Spleen (tissue), 11 donors: ENCODE data around the gene SLC22A7. TPM values are rescaled to one million over a fixed set of nuclear protein-coding genes. Genes with fewer than 3 reads are reported as not detected.
A peak's percentile ranks its signal among the peaks of the same experiment; 100 is the strongest.

Experiments
- DNase-seq: peaks from one replicate; pipeline ENCODE4 v3.0.0-alpha.2; 2020
- H3K27ac ChIP-seq, 8 donors: fragments of 200-600 bp; sonication (generic) in 7 of 8; 1 replicate in 4 of 8; 2 replicates in 4 of 8; pipeline versions ENCODE4 v1.5.0 to v1.8.0; 2016 to 2021; ENCODE audit warnings: inconsistent platforms in 4 of 8, mild to moderate bottlenecking in 4 of 8, moderate library complexity in 1 of 8
- H3K27me3 ChIP-seq, 7 donors: fragments of 200-600 bp; sonication (generic) in 6 of 7; replicated peaks in 1 of 7; 1 replicate in 4 of 7; 2 replicates in 3 of 7; pipeline versions ENCODE4 v1.5.0 to v1.8.0; 2016 to 2021; ENCODE audit warnings: inconsistent platforms in 3 of 7, mild to moderate bottlenecking in 1 of 7
- H3K36me3 ChIP-seq, 6 donors: fragments of 200-600 bp; sonication (generic) in 5 of 6; 1 replicate in 4 of 6; 2 replicates in 2 of 6; pipeline versions ENCODE4 v1.5.0 to v1.8.0; 2016 to 2021; ENCODE audit warnings: inconsistent platforms in 2 of 6
- H3K4me1 ChIP-seq, 6 donors: fragments of 200-600 bp; sonication (generic) in 5 of 6; 1 replicate in 3 of 6; 2 replicates in 3 of 6; pipeline versions ENCODE4 v1.5.0 to v1.8.0; 2016 to 2021; ENCODE audit warnings: inconsistent platforms in 3 of 6
- H3K4me3 ChIP-seq, 8 donors: fragments of 200-600 bp; sonication (generic) in 7 of 8; 1 replicate in 4 of 8; 2 replicates in 4 of 8; pipeline versions ENCODE4 v1.5.0 to v1.8.0; 2016 to 2021; ENCODE audit warnings: inconsistent platforms in 4 of 8, mild to moderate bottlenecking in 4 of 8, moderate library complexity in 2 of 8
- H3K9me3 ChIP-seq, 8 donors: fragments of 200-600 bp; sonication (generic) in 7 of 8; 1 replicate in 4 of 8; 2 replicates in 4 of 8; pipeline versions ENCODE4 v1.5.0 to v1.8.0; 2016 to 2021; ENCODE audit warnings: inconsistent platforms in 4 of 8
- POLR2A ChIP-seq, 3 donors: fragments of 450-650 bp; IDR thresholded peaks; one replicate each; pipeline ENCODE4 v1.5.1; 2017; ENCODE audit warnings: antibody characterized with exemption in 3 of 3, mild to moderate bottlenecking in 1 of 3
- POLR2AphosphoS5 ChIP-seq, 3 donors: sonication (generic); formaldehyde crosslinking; IDR thresholded peaks; one replicate each; pipeline ENCODE4 v1.5.1; 2017; ENCODE audit warnings: antibody characterized with exemption in 3 of 3
- WGBS, 5 donors: extraction: QIAGEN DNeasy Blood & Tissue Kit in 3 of 5; methylation state at CpG; one replicate each; pipeline versions ENCODE4 v1.1.5 to v1.1.7; 2013 to 2018; 5-methylcytosine and 5-hydroxymethylcytosine counted together
- intact Hi-C: fragments of 100-400 bp; cut with DNase I; formaldehyde crosslinking; loops from one replicate; pipeline ENCODE4 v1.15.0; 2023; ENCODE audit warnings: low total_unique reads
- polyA plus RNA-seq, 3 donors: library from polyadenylated mRNA; stranded (reverse); fragments of 200-250 nt; gene quantifications; one replicate each; pipeline ENCODE4 v1.2.1, GENCODE V29; 2013
- total RNA-seq, 7 donors: library from RNA; depleted of rRNA in 3 of 7; stranded (reverse); fragments of >200 nt in 3 of 7; fragmentation: NEBNext Ultra II Directional in 4 of 7; extraction: Animal tissue kit (Norgen Biotek cat#: 25700) in 4 of 7; gene quantifications; one replicate each; pipeline versions ENCODE4 v1.1.0 to v1.2.1, GENCODE V29; 2016 to 2021
- TF ChIP-seq, protein P1 (sequence below), 11 experiments: fragments of 200-600 bp in 7 of 11; fragments of 450-650 bp in 4 of 11; sonication (generic) in 4 of 11; IDR thresholded peaks in 8 of 11; conservative IDR thresholded peaks in 3 of 11; 1 replicate in 7 of 11; 2 replicates in 4 of 11; pipeline versions ENCODE4 v1.4.0 to v1.8.0; 2016 to 2021; ENCODE audit warnings: antibody characterized with exemption in 11 of 11, inconsistent platforms in 4 of 11, mild to moderate bottlenecking in 1 of 11
- donor health status: healthy with polysubstance abuse.
- donor health status: DM: no; HTN: no; CAD: no; lungs with moderate emphysema.
- donor health status: DM: no; HTN: no; CAD: no.
- donor health status: Bipolar disorder and iron deficiency.
- donor health status: healthy.
- donor health status: DM: no; HTN: no; CAD: no.
- donor health status: DM: yes; HTN: yes; CAD: no.

Gene SLC22A7
- total and polyA plus RNA-seq, 10 donors = not detected

- Histone ChIP-seq H3K9me3 (no peaks in the 10 kb centered on the region), H3K4me1 (peaks cover 0 to 5% (median 0%) of the 10 kb centered on the region in 6 donors), H3K36me3 (no peaks in the 10 kb centered on the region), H3K27ac (no peak overlapping the region), H3K27me3 (no peaks in the 10 kb centered on the region), H3K4me3 (no peak overlapping the region)
- TF ChIP-seq POLR2A (IDR thresholded peaks at IDR 0.05) = no peak
- TF ChIP-seq, protein P1, sequence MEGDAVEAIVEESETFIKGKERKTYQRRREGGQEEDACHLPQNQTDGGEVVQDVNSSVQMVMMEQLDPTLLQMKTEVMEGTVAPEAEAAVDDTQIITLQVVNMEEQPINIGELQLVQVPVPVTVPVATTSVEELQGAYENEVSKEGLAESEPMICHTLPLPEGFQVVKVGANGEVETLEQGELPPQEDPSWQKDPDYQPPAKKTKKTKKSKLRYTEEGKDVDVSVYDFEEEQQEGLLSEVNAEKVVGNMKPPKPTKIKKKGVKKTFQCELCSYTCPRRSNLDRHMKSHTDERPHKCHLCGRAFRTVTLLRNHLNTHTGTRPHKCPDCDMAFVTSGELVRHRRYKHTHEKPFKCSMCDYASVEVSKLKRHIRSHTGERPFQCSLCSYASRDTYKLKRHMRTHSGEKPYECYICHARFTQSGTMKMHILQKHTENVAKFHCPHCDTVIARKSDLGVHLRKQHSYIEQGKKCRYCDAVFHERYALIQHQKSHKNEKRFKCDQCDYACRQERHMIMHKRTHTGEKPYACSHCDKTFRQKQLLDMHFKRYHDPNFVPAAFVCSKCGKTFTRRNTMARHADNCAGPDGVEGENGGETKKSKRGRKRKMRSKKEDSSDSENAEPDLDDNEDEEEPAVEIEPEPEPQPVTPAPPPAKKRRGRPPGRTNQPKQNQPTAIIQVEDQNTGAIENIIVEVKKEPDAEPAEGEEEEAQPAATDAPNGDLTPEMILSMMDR (IDR thresholded peaks at IDR 0.05 in 8 of 11, conservative IDR thresholded peaks at IDR 0.05 in 3 of 11) = no peak
- no peak for TF ChIP-seq POLR2AphosphoS5 (IDR thresholded peaks at IDR 0.05)
- intact Hi-C loops = loop anchor here (5.0 kb wide), 1 partner anchor 245 kb away; no protein-coding TSS in a partner anchor
- 85 to 93% (median 86%) methylated on average over 13 to 14 of the region's 14 CpGs for whole genome bisulfite sequencing, 5 donors
- DNase-seq = no peak
These were observed 35.9 kb upstream of the SLC22A7 start for GRCh38 chr6:43262000-43262779.

- Histone ChIP-seq H3K9me3 (no peaks in the 10 kb centered on the region), H3K4me3 (no peak overlapping the region), H3K27me3 (peaks cover 0 to 1% (median 0%) of the 10 kb centered on the region in 7 donors), H3K27ac (no peak overlapping the region), H3K4me1 (peaks cover 0 to 9% (median 0%) of the 10 kb centered on the region in 6 donors), H3K36me3 (no peaks in the 10 kb centered on the region)
- WGBS, 5 donors = 89 to 95% (median 92%) methylated on average over 23 to 39 of the region's 39 CpGs
- no peak for DNase-seq
- intact Hi-C loops = loop anchor here (5.0 kb wide), 1 partner anchor 244 kb away; no protein-coding TSS in a partner anchor
- TF ChIP-seq POLR2A (IDR thresholded peaks at IDR 0.05) (no peak), POLR2AphosphoS5 (IDR thresholded peaks at IDR 0.05) (no peak)
- TF ChIP-seq, protein P1 (IDR thresholded peaks at IDR 0.05 in 8 of 11, conservative IDR thresholded peaks at IDR 0.05 in 3 of 11) = no peak
These were observed 35.2 kb upstream of the SLC22A7 start for GRCh38 chr6:43262780-43263313.

GRCh38 chr6:43263314-43264178 is 34.5 kb upstream of the SLC22A7 start:
- Histone ChIP-seq H3K4me1 (peaks cover 0 to 16% (median 0%) of the 10 kb centered on the region in 6 donors), H3K27me3 (peaks cover 0 to 8% (median 0%) of the 10 kb centered on the region in 7 donors), H3K9me3 (no peaks in the 10 kb centered on the region), H3K4me3 (no peak overlapping the region), H3K27ac (no peak overlapping the region), H3K36me3 (no peaks in the 10 kb centered on the region)
- WGBS, 5 donors = 46 to 58% (median 53%) methylated on average over 10 to 12 of the region's 12 CpGs
- TF ChIP-seq, protein P1 (IDR thresholded peaks at IDR 0.05 in 8 of 11, conservative IDR thresholded peaks at IDR 0.05 in 3 of 11) = peak; percentile 64 to 90 (median 80)
- TF ChIP-seq POLR2A (IDR thresholded peaks at IDR 0.05) (no peak), POLR2AphosphoS5 (IDR thresholded peaks at IDR 0.05) (peak; percentile 30 to 45 (median 42))
- peak; percentile 95 for DNase-seq
- intact Hi-C loops = loop anchor here (5.0 kb wide), 1 partner anchor 244 kb away; no protein-coding TSS in a partner anchor
